Measurements from ENCODE around the gene CCDC196.

GRCh38 chr14:66507181-66507721, 21.1 kb downstream of the CCDC196 start:
- TF ChIP-seq POLR2A (IDR thresholded peaks at IDR 0.05) = no peak
- no peak for TF ChIP-seq POLR2AphosphoS5 (IDR thresholded peaks at IDR 0.05)
- no peak for TF ChIP-seq EP300 (IDR thresholded peaks at IDR 0.05)

Data from gastroesophageal sphincter (tissue), 2 donors.